Omental fat pad (tissue), 4 donors: ENCODE results near the gene MRFAP1. TPM values are rescaled to one million over a fixed set of nuclear protein-coding genes. Genes with fewer than 3 reads are reported as not detected.

Experiments used
- ATAC-seq: fragments of 150-250 bp; one replicate; pipeline ENCODE4 v1.9.1; 2016; ENCODE audit warnings: mild to moderate bottlenecking, moderate library complexity; ENCODE audit not compliant: low FRiP score
- DNase-seq: peaks from one replicate; pipeline ENCODE4 v3.0.0-alpha.2; 2019; ENCODE audit warnings: low spot score
- CTCF ChIP-seq, 3 donors: fragments of 450-650 bp; IDR thresholded peaks; one replicate each; pipeline ENCODE4 v1.5.1; 2016 to 2017; ENCODE audit warnings: antibody characterized with exemption in 3 of 3, mild to moderate bottlenecking in 3 of 3, moderate library complexity in 2 of 3
- total RNA-seq, 4 donors: library from RNA; depleted of rRNA; stranded (reverse); fragments of >200 nt; gene quantifications; one replicate each; pipeline ENCODE4 v1.1.0, GENCODE V29; 2016

Gene MRFAP1
- total RNA-seq, 4 donors from 2014 or later: 125 to 149 (median 140) TPM

- TF ChIP-seq CTCF (IDR thresholded peaks at IDR 0.05): no peak
- no peak for ATAC-seq
- no peak for DNase-seq
Observed at GRCh38 chr4:6610856-6611430, 29.5 kb upstream of the MRFAP1 start.

GRCh38 chr4:6612961-6613675 is 27.4 kb upstream of the MRFAP1 start:
- DNase-seq (no peak), ATAC-seq (no peak)
- TF ChIP-seq CTCF (IDR thresholded peaks at IDR 0.05): no peak

- ATAC-seq (no peak), DNase-seq (no peak)
- TF ChIP-seq CTCF (IDR thresholded peaks at IDR 0.05): no peak
Observed at GRCh38 chr4:6613676-6614651, 26.5 kb upstream of the MRFAP1 start.

GRCh38 chr4:6614701-6615230 is 25.7 kb upstream of the MRFAP1 start:
- no peak for DNase-seq
- ATAC-seq: no peak
- TF ChIP-seq CTCF (IDR thresholded peaks at IDR 0.05): no peak

GRCh38 chr4:6616087-6616995 is 24.1 kb upstream of the MRFAP1 start:
- TF ChIP-seq CTCF (IDR thresholded peaks at IDR 0.05): no peak
- ATAC-seq (no peak), DNase-seq (no peak)

- DNase-seq (no peak), ATAC-seq (no peak)
Observed at GRCh38 chr4:6617246-6617645, 23.2 kb upstream of the MRFAP1 start.

More at GRCh38 chr4:6617246-6617645, 23.2 kb upstream of the MRFAP1 start:
- TF ChIP-seq CTCF (IDR thresholded peaks at IDR 0.05): no peak
